ENCODE results near the gene HPGDS. TPM values are rescaled to one million over a fixed set of nuclear protein-coding genes. Genes with fewer than 3 reads are reported as not detected.
A peak's percentile ranks its signal among the peaks of the same experiment; 100 is the strongest.
"Not testable (repeated sequence)": the region's sequence is repeated elsewhere in the genome, so short reads cannot be mapped to it uniquely, and the experiment has no call there.

The HPGDS gene
- total and polyA plus RNA-seq, 2 experiments from 2014 or later = 0.30 to 1.6 TPM

DNA sequence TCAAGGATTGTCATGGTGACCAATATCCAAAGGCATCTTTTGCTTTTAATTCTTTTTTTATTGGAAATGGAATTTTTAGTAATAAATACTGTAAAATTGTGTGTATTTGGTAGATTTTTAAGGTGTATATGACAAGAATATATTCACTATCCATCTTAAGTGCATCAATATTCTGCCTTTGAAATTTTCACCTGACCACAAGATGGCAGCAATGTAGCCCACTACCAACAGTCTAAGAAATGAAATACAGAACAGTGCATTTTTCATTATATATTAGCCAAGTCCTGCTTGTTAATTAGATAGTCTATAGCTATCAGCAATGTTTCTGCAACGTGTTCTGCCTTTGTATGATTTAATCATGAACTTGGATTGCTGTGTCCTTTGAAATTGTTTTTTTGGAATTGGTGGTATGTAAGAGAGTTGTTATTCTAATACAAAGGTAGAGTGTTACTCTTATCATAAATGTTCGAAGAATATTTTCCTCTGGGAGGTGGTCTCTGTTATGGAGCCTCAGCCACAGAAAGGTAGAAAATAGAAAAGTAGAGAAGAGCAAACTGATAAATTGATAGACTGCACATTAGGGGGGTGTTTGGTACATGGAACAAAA is 38.2 kb downstream of the HPGDS start:
- WGBS (ENCODE audit: low lambda C conversion rate, missing lambda C conversion rate) = 42% methylated on average over 2 of the region's 2 CpGs

DNA sequence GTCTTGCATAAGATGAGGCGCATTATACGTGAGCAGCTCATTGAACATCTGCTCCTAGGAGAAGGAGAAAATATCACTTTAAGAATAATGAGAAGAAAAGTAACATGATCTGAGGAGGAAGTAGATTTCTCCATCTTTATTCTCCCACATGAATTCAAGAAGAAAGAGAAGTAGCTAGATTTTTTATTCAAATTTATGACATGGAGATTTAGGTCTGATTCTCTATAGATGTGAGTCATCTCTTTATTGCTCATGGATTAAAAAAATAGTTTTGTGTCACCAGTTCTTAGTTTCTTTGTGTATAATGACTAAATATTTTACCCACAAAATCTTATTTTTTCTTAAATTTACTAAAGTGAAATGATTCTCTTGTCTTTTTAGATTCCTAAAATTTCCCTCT is 40.4 kb downstream of the HPGDS start:
- H3K4me1 ChIP-seq (ENCODE audit: insufficient read depth) = no peaks in the 10 kb centered on the region
- H2AFZ ChIP-seq = no peak overlapping the region
- H3K79me2 ChIP-seq = no peaks in the 10 kb centered on the region
- H3K27me3 ChIP-seq = no peaks in the 10 kb centered on the region
- TF ChIP-seq EZH2phosphoT487 (IDR thresholded peaks at IDR 0.05; ENCODE audit: low read depth, severe bottlenecking, unreplicated experiment) (no peak), EZH2 (IDR thresholded peaks at IDR 0.05; ENCODE audit: borderline replicate concordance) (no peak)
- TF ChIP-seq, protein P1, sequence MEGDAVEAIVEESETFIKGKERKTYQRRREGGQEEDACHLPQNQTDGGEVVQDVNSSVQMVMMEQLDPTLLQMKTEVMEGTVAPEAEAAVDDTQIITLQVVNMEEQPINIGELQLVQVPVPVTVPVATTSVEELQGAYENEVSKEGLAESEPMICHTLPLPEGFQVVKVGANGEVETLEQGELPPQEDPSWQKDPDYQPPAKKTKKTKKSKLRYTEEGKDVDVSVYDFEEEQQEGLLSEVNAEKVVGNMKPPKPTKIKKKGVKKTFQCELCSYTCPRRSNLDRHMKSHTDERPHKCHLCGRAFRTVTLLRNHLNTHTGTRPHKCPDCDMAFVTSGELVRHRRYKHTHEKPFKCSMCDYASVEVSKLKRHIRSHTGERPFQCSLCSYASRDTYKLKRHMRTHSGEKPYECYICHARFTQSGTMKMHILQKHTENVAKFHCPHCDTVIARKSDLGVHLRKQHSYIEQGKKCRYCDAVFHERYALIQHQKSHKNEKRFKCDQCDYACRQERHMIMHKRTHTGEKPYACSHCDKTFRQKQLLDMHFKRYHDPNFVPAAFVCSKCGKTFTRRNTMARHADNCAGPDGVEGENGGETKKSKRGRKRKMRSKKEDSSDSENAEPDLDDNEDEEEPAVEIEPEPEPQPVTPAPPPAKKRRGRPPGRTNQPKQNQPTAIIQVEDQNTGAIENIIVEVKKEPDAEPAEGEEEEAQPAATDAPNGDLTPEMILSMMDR (IDR thresholded peaks at IDR 0.05; ENCODE audit: poor library complexity) = no peak
- WGBS (ENCODE audit: low lambda C conversion rate, missing lambda C conversion rate) = 90% methylated on average over 2 of the region's 2 CpGs
- no peaks in the 10 kb centered on the region for H3K9me2 ChIP-seq (replicated peaks; ENCODE audit: insufficient read depth)
- no peak overlapping the region for H3K4me2 ChIP-seq
- no peaks in the 10 kb centered on the region for H3K9me3 ChIP-seq (ENCODE audit: low read depth)
- no peak overlapping the region for H3K27ac ChIP-seq
- no peak for DNase-seq (ENCODE audit: low spot score)
- H4K20me1 ChIP-seq (ENCODE audit: insufficient read depth, poor library complexity, severe bottlenecking) = no peaks in the 10 kb centered on the region
- H3K4me3 ChIP-seq = no peak overlapping the region
- no peaks in the 10 kb centered on the region for H3K36me3 ChIP-seq (replicated peaks; ENCODE audit: insufficient read depth, low read depth)

More for the DNA sequence above, 38.2 kb downstream of the HPGDS start:
- Histone ChIP-seq H3K79me2 (no peaks in the 10 kb centered on the region), H3K27ac (no peak overlapping the region), H3K36me3 (replicated peaks; ENCODE audit: insufficient read depth, low read depth) (no peaks in the 10 kb centered on the region), H3K4me3 (no peak overlapping the region), H3K9me2 (replicated peaks; ENCODE audit: insufficient read depth) (no peaks in the 10 kb centered on the region), H4K20me1 (ENCODE audit: insufficient read depth, poor library complexity, severe bottlenecking) (no peaks in the 10 kb centered on the region), H3K4me1 (ENCODE audit: insufficient read depth) (peaks cover 6% of the 10 kb centered on the region), H3K9me3 (ENCODE audit: low read depth) (no peaks in the 10 kb centered on the region), H3K4me2 (no peak overlapping the region), H2AFZ (no peak overlapping the region), H3K27me3 (no peaks in the 10 kb centered on the region)
- TF ChIP-seq EZH2phosphoT487 (IDR thresholded peaks at IDR 0.05; ENCODE audit: low read depth, severe bottlenecking, unreplicated experiment) = no peak
- TF ChIP-seq, protein P1 (IDR thresholded peaks at IDR 0.05; ENCODE audit: poor library complexity) = peak; percentile 77
- DNase-seq (ENCODE audit: low spot score) = peak; percentile 47

GRCh38 chr4:94298725-94299252 is 43.8 kb downstream of the HPGDS start:
- no peaks in the 10 kb centered on the region for H4K20me1 ChIP-seq (ENCODE audit: insufficient read depth, poor library complexity, severe bottlenecking)
- peak; percentile 46 for DNase-seq (ENCODE audit: low spot score)
- 72% methylated on average over 4 of the region's 4 CpGs for WGBS (ENCODE audit: low lambda C conversion rate, missing lambda C conversion rate)
- H2AFZ ChIP-seq = no peak overlapping the region
- TF ChIP-seq EZH2 (IDR thresholded peaks at IDR 0.05; ENCODE audit: borderline replicate concordance) (no peak), EZH2phosphoT487 (IDR thresholded peaks at IDR 0.05; ENCODE audit: low read depth, severe bottlenecking, unreplicated experiment) (no peak)
- TF ChIP-seq, protein P1 (IDR thresholded peaks at IDR 0.05; ENCODE audit: poor library complexity) = no peak
- no peak overlapping the region for H3K4me3 ChIP-seq
- H3K9me3 ChIP-seq (ENCODE audit: low read depth) = no peaks in the 10 kb centered on the region
- no peaks in the 10 kb centered on the region for H3K27me3 ChIP-seq
- H3K9me2 ChIP-seq (replicated peaks; ENCODE audit: insufficient read depth) = no peaks in the 10 kb centered on the region
- H3K27ac ChIP-seq = peak overlapping the region; percentile 33
- H3K4me1 ChIP-seq (ENCODE audit: insufficient read depth) = no peaks in the 10 kb centered on the region
- no peaks in the 10 kb centered on the region for H3K36me3 ChIP-seq (replicated peaks; ENCODE audit: insufficient read depth, low read depth)
- H3K4me2 ChIP-seq = peak overlapping the region; percentile 34
- no peaks in the 10 kb centered on the region for H3K79me2 ChIP-seq

DNA sequence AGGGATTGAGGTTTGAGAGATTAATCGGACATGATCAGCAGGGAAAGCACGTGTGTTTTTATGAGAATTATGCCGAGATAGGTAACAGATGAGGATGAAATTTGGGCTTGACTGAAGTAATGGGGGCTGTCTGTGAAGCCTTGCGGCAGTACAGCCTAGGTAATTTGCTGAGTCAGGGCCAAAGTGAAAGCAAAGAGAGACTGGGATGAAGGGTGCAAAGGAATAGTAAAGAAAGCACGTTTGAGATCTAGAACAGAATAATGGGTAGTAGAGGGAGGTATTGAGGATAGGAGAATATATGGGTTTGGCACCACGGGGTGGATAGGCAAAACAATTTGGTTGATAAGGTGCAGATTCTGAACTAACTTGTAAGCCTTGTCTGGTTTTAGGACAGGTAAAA is 47.2 kb downstream of the HPGDS start:
- not testable (repeated sequence) for H2AFZ ChIP-seq; H3K9me2 ChIP-seq (replicated peaks; ENCODE audit: insufficient read depth); H3K4me2 ChIP-seq; H3K9me3 ChIP-seq (ENCODE audit: low read depth); H3K79me2 ChIP-seq; H3K27ac ChIP-seq; H4K20me1 ChIP-seq (ENCODE audit: insufficient read depth, poor library complexity, severe bottlenecking); H3K4me3 ChIP-seq; DNase-seq (ENCODE audit: low spot score); H3K4me1 ChIP-seq (ENCODE audit: insufficient read depth); H3K27me3 ChIP-seq; H3K36me3 ChIP-seq (replicated peaks; ENCODE audit: insufficient read depth, low read depth)
- 67% methylated on average over 6 of the region's 6 CpGs for WGBS (ENCODE audit: low lambda C conversion rate, missing lambda C conversion rate)

GRCh38 chr4:94293981-94294380 is 48.7 kb downstream of the HPGDS start:
- H3K4me3 ChIP-seq; H3K79me2 ChIP-seq; H3K9me3 ChIP-seq (ENCODE audit: low read depth); H3K36me3 ChIP-seq (replicated peaks; ENCODE audit: insufficient read depth, low read depth); H4K20me1 ChIP-seq (ENCODE audit: insufficient read depth, poor library complexity, severe bottlenecking); H3K4me2 ChIP-seq; H3K9me2 ChIP-seq (replicated peaks; ENCODE audit: insufficient read depth); H2AFZ ChIP-seq; H3K27me3 ChIP-seq; H3K27ac ChIP-seq; H3K4me1 ChIP-seq (ENCODE audit: insufficient read depth); DNase-seq (ENCODE audit: low spot score): not testable (repeated sequence)
- WGBS (ENCODE audit: low lambda C conversion rate, missing lambda C conversion rate) = 66% methylated on average over 4 of the region's 4 CpGs
